K562 (cell line): Measurements from ENCODE around the gene FRRS1. TPM values are rescaled to one million over a fixed set of nuclear protein-coding genes. Genes with fewer than 3 reads are reported as not detected.

Source experiments
- ARNT ChIP-seq, 2 experiments: fragments of 450-650 bp; IDR thresholded peaks; 2 replicates each; pipeline ENCODE4 v1.6.1; 2016; ENCODE audit warnings: mild to moderate bottlenecking in 1 of 2
- CBFA2T3 ChIP-seq: fragments of 450-650 bp; IDR thresholded peaks from 2 replicates; pipeline ENCODE4 v1.6.1; 2017
- MED1 ChIP-seq: sonication (generic); formaldehyde crosslinking; IDR thresholded peaks from 2 replicates; pipeline ENCODE4 v1.8.1; 2023; ENCODE audit warnings: missing genetic modification reagents, borderline replicate concordance
- NBN ChIP-seq: fragments of 450-650 bp; IDR thresholded peaks from 2 replicates; pipeline ENCODE4 v1.6.1; 2016; ENCODE audit warnings: low read depth, mild to moderate bottlenecking
- NFE2 ChIP-seq: IDR thresholded peaks from 2 replicates; pipeline ENCODE4 v1.6.1; 2014; ENCODE audit warnings: antibody characterized with exemption, low read depth
- POLR2G ChIP-seq: fragments of 200-400 bp; formaldehyde crosslinking; IDR thresholded peaks from 2 replicates; pipeline ENCODE4 v1.6.1; 2017; ENCODE audit warnings: low read depth, mild to moderate bottlenecking, antibody characterized with exemption, low read length, moderate library complexity
- PPARD ChIP-seq: fragments of 250-450 bp; sonication (Bioruptor Pico); IDR thresholded peaks from 2 replicates; pipeline ENCODE4 v1.8.0; 2022; ENCODE audit warnings: inconsistent platforms, mild to moderate bottlenecking, moderate library complexity
- RAD21 ChIP-seq, 2 experiments: fragments of 250-450 bp in 1 of 2; fragments of 450-650 bp in 1 of 2; sonication (Bioruptor Pico) in 1 of 2; formaldehyde crosslinking in 1 of 2; IDR thresholded peaks in 1 of 2; conservative IDR thresholded peaks in 1 of 2; 2 replicates each; pipeline versions ENCODE4 v1.4.0 to v1.8.0; 2020 to 2022; ENCODE audit warnings: mild to moderate bottlenecking in 2 of 2, moderate library complexity in 1 of 2
- ZNF133 ChIP-seq: fragments of 250-450 bp; sonication (Bioruptor Pico); IDR thresholded peaks from 2 replicates; pipeline ENCODE4 v1.4.0; 2020; ENCODE audit warnings: mild to moderate bottlenecking
- ZNF24 ChIP-seq: fragments of 450-650 bp; IDR thresholded peaks from 2 replicates; pipeline ENCODE4 v1.6.1; 2016
- polyA plus RNA-seq, 8 experiments: library from polyadenylated mRNA; depleted of rRNA in 4 of 8; stranded (reverse) in 5 of 8; unstranded in 3 of 8; fragments of >200 nt; fragmentation: Nextera tagmentation in 2 of 8; fragmentation: Illumina TruSeq in 1 of 8; extraction: Ambion mirVana in 2 of 8; extraction: Trizol in 1 of 8; gene quantifications; 2 replicates each; pipeline versions ENCODE4 v1.2.1 to v1.2.3, GENCODE V29; 2011 to 2014; ENCODE audit warnings: inconsistent platforms in 1 of 8, missing spikeins in 1 of 8
- total RNA-seq, 7 experiments: library from RNA; depleted of rRNA in 6 of 7; stranded (reverse); fragments of >200 nt in 6 of 7; fragmentation: Illumina TruSeq in 2 of 7; extraction: Trizol in 2 of 7; gene quantifications; 2 replicates each; pipeline versions ENCODE4 v1.2.1 to v1.2.3, GENCODE V29; 2011 to 2021; ENCODE audit warnings: low replicate concordance in 1 of 7
- TF ChIP-seq, protein P1 (sequence below): fragments of 450-650 bp; formaldehyde crosslinking; IDR thresholded peaks from 2 replicates; pipeline ENCODE4 v1.4.0; 2020; ENCODE audit warnings: mild to moderate bottlenecking, moderate library complexity
- TF ChIP-seq, protein P2 (sequence below): fragments of 450-650 bp; IDR thresholded peaks from 2 replicates; pipeline ENCODE4 v1.6.1; 2017; ENCODE audit warnings: antibody characterized with exemption, mild to moderate bottlenecking
- TF ChIP-seq, protein P3 (sequence below): fragments of 250-450 bp; sonication (Bioruptor Pico); IDR thresholded peaks from 2 replicates; pipeline ENCODE4 v1.9.0; 2021; ENCODE audit warnings: mild to moderate bottlenecking

Gene FRRS1
- total and polyA plus RNA-seq, 9 of the 15 experiments (the other 6 are each of a cell fraction or from before 2014, with no cell fraction given) = 0.87 to 54.0 (median 23.7) TPM

DNA sequence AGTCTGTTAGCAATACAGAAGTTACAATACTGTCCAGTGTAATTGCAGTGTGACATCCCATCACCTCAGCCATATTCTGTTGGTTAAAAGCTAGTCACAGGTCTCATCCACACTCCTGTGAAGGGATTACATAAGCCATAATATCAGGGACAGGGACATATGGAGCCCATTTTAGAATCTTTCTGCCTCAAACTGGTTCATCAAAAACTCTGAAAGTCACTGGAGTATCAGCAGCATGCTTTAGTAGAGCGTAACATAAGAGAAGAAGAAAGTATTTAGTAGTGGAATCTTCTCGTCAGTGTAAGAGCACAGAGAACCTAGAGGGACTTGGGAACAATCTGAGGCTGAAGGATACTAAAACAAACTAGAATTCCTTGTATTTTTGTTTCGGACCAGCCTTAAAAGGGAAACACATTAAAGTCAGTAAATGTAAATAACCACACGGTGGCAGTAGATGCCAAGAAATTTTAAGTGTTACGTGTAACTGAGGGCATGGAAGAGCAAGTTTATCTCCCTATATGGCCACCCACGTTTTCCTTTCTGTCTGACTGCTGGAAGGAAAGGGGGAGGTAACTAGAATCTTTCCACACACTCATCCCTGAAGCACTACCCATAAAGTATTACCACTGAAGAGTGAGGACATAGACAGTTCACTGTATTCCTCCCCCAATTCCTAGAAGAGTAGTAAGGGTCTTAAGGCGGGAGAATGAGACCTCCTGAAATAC lies 42.1 kb upstream of the FRRS1 start (continued):
- TF ChIP-seq, protein P1, sequence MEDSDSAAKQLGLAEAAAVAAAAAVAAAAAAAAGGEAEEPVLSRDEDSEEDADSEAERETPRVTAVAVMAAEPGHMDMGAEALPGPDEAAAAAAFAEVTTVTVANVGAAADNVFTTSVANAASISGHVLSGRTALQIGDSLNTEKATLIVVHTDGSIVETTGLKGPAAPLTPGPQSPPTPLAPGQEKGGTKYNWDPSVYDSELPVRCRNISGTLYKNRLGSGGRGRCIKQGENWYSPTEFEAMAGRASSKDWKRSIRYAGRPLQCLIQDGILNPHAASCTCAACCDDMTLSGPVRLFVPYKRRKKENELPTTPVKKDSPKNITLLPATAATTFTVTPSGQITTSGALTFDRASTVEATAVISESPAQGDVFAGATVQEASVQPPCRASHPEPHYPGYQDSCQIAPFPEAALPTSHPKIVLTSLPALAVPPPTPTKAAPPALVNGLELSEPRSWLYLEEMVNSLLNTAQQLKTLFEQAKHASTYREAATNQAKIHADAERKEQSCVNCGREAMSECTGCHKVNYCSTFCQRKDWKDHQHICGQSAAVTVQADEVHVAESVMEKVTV = peak; percentile 87
- TF ChIP-seq, protein P2, sequence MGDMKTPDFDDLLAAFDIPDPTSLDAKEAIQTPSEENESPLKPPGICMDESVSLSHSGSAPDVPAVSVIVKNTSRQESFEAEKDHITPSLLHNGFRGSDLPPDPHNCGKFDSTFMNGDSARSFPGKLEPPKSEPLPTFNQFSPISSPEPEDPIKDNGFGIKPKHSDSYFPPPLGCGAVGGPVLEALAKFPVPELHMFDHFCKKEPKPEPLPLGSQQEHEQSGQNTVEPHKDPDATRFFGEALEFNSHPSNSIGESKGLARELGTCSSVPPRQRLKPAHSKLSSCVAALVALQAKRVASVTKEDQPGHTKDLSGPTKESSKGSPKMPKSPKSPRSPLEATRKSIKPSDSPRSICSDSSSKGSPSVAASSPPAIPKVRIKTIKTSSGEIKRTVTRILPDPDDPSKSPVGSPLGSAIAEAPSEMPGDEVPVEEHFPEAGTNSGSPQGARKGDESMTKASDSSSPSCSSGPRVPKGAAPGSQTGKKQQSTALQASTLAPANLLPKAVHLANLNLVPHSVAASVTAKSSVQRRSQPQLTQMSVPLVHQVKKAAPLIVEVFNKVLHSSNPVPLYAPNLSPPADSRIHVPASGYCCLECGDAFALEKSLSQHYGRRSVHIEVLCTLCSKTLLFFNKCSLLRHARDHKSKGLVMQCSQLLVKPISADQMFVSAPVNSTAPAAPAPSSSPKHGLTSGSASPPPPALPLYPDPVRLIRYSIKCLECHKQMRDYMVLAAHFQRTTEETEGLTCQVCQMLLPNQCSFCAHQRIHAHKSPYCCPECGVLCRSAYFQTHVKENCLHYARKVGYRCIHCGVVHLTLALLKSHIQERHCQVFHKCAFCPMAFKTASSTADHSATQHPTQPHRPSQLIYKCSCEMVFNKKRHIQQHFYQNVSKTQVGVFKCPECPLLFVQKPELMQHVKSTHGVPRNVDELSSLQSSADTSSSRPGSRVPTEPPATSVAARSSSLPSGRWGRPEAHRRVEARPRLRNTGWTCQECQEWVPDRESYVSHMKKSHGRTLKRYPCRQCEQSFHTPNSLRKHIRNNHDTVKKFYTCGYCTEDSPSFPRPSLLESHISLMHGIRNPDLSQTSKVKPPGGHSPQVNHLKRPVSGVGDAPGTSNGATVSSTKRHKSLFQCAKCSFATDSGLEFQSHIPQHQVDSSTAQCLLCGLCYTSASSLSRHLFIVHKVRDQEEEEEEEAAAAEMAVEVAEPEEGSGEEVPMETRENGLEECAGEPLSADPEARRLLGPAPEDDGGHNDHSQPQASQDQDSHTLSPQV = 0 out of 2 replicates have a peak, but pooled peaks have one; percentile 31
- TF ChIP-seq NFE2 = peak; percentile 35; the same call in 1 of the 2 replicates
- peak; percentile 94 to 96; a peak in 3 of 4 replicates for TF ChIP-seq ARNT (IDR thresholded peaks at IDR 0.05)
- TF ChIP-seq, protein P3, sequence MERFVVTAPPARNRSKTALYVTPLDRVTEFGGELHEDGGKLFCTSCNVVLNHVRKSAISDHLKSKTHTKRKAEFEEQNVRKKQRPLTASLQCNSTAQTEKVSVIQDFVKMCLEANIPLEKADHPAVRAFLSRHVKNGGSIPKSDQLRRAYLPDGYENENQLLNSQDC = no peak
- TF ChIP-seq RAD21 (CRISPR knock-in tag; conservative IDR thresholded peaks at IDR 0.05 in 1 of 2, IDR thresholded peaks at IDR 0.05 in 1 of 2) = peak; percentile 94 to 95
- TF ChIP-seq MED1 (CRISPR knock-in tag) = no peak
- TF ChIP-seq ZNF133 (CRISPR knock-in tag) = no peak
- peak; percentile 30; the same call in 1 of the 2 replicates for TF ChIP-seq CBFA2T3
- peak; percentile 80 for TF ChIP-seq NBN
- TF ChIP-seq PPARD (CRISPR knock-in tag) = no peak
- TF ChIP-seq POLR2G = no peak
- TF ChIP-seq ZNF24 = no peak
